GM21529 (cell line): ENCODE results near the gene DDO.

Source experiments
- ATAC-seq: cut with Tn5 transposase; IDR thresholded peaks from one replicate; pipeline ENCODE4 v1.9.1; 2021; ENCODE audit not compliant: unreplicated experiment

The DDO gene

GRCh38 chr6:110348961-110349690, 66.2 kb downstream of the DDO start:
- no peak for ATAC-seq

DNA sequence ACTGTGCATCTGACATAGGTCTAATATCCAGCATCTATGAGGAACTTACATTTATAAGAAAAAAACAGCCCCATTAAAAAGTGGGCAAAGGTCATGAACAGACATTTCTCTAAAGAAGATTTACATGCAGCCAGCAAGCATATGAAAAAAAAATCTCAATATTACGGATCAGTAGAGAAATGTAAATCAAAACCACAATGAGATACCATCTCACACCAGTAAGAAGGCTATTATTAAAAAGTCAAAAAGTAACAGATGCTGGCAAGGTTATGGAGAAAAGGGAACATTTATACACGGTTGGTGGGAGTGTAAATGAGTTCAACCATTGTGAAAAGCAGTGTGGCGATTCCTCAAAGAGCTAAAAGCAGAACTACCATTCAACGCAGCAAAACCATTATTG, 70.3 kb downstream of the DDO start:
- ATAC-seq = no peak

DNA sequence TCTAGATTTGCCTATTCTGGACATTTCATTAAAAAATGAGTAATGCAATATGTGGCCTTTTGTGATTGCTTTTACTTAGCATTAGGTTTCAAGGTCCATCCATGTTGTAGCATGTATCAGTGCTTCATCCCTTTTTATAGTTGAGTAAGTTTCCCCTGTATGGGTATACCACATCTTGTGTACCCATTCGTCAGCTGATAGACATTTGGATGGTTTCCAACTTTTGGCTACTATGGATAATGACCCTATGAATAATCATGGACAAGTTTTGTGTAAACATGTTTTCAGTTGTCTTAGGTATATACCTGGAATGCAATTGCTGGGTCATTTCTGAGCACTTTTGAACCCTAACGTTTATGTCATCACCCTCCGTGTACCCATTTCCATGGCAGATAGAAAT, 72.6 kb downstream of the DDO start:
- ATAC-seq = no peak
